Erythroblast (primary cell): ENCODE results near the gene CCDC63.

Source experiments
- GATA1 ChIP-seq: IDR thresholded peaks from 2 replicates; pipeline ENCODE4 v1.6.1; 2011; ENCODE audit warnings: low read depth, mild to moderate bottlenecking, control low read depth, low read length, moderate library complexity
- POLR2A ChIP-seq: IDR thresholded peaks from 2 replicates; pipeline ENCODE4 v1.6.1; 2011; ENCODE audit warnings: mild to moderate bottlenecking, low read length

DNA sequence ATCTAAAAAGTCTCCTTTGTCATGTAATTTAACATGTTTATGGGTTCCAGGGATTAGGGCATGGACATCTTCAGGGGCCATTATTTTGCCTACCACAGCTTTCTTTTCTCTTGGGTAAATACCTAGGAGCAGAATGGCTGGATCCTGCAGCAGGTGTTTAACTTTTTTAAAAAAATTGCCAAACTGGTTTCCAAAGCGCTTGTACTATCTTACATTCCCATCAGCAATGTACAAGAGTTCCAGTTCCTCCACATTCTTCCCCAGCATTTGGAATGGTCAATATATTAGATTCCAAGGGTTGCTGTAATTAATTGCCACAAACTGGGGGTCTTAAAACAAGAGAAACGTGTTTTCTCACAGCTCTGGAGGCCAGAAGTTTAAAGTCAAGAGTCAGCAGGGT lies 101.3 kb downstream of the CCDC63 start:
- TF ChIP-seq POLR2A, result no peak
- no peak for TF ChIP-seq GATA1
